Measurements from ENCODE around the gene LIN9.
"Not testable (repeated sequence)": the region's sequence is repeated elsewhere in the genome, so short reads cannot be mapped to it uniquely, and the experiment has no call there.

The LIN9 gene

GRCh38 chr1:226253933-226254332 lies 55.0 kb downstream of the LIN9 start:
- TF ChIP-seq CTCF (IDR thresholded peaks at IDR 0.05; ENCODE audit: borderline replicate concordance, insufficient read depth, low read depth, low read length) = no peak

GRCh38 chr1:226252841-226253240 lies 56.1 kb downstream of the LIN9 start:
- not testable (repeated sequence) for H3K4me3 ChIP-seq (ENCODE audit: low read depth, low read length)

More at GRCh38 chr1:226253933-226254332, 55.0 kb downstream of the LIN9 start:
- H3K4me3 ChIP-seq (ENCODE audit: low read depth, low read length) = no peak overlapping the region

- TF ChIP-seq CTCF (IDR thresholded peaks at IDR 0.05; ENCODE audit: borderline replicate concordance, insufficient read depth, low read depth, low read length) = no peak
- no peak overlapping the region for H3K4me3 ChIP-seq (ENCODE audit: low read depth, low read length)
Observed at GRCh38 chr1:226250511-226250910, 58.5 kb downstream of the LIN9 start.

- no peak for TF ChIP-seq CTCF (IDR thresholded peaks at IDR 0.05; ENCODE audit: borderline replicate concordance, insufficient read depth, low read depth, low read length)
- no peak overlapping the region for H3K4me3 ChIP-seq (ENCODE audit: low read depth, low read length)
Observed at GRCh38 chr1:226248796-226249195, 60.2 kb downstream of the LIN9 start.

- no peak for TF ChIP-seq CTCF (IDR thresholded peaks at IDR 0.05; ENCODE audit: borderline replicate concordance, insufficient read depth, low read depth, low read length)
- no peak overlapping the region for H3K4me3 ChIP-seq (ENCODE audit: low read depth, low read length)
Observed at GRCh38 chr1:226248091-226248490, 60.9 kb downstream of the LIN9 start.

GRCh38 chr1:226239421-226239820 lies 69.5 kb downstream of the LIN9 start:
- TF ChIP-seq CTCF (IDR thresholded peaks at IDR 0.05; ENCODE audit: borderline replicate concordance, insufficient read depth, low read depth, low read length) = no peak
- H3K4me3 ChIP-seq (ENCODE audit: low read depth, low read length) = no peak overlapping the region

- no peak overlapping the region for H3K4me3 ChIP-seq (ENCODE audit: low read depth, low read length)
- TF ChIP-seq CTCF (IDR thresholded peaks at IDR 0.05; ENCODE audit: borderline replicate concordance, insufficient read depth, low read depth, low read length) = no peak
Observed at GRCh38 chr1:226236826-226237225, 72.1 kb downstream of the LIN9 start.

- no peak overlapping the region for H3K4me3 ChIP-seq (ENCODE audit: low read depth, low read length)
- no peak for TF ChIP-seq CTCF (IDR thresholded peaks at IDR 0.05; ENCODE audit: borderline replicate concordance, insufficient read depth, low read depth, low read length)
Observed at GRCh38 chr1:226233806-226234205, 75.2 kb downstream of the LIN9 start.
